Urinary bladder (tissue), 4 donors: ENCODE data around the gene RNF157. TPM values are rescaled to one million over a fixed set of nuclear protein-coding genes. Genes with fewer than 3 reads are reported as not detected.
"Not testable (repeated sequence)": the region's sequence is repeated elsewhere in the genome, so short reads cannot be mapped to it uniquely, and the experiment has no call there.

ENCODE experiments used
- DNase-seq: peaks from one replicate; pipeline ENCODE4 v3.0.0-alpha.2; 2015; ENCODE audit errors: extremely low spot score
- H3K27ac ChIP-seq: one replicate; pipeline ENCODE4 v1.5.1; 2013; ENCODE audit warnings: low read depth, mild to moderate bottlenecking, moderate library complexity
- H3K36me3 ChIP-seq: one replicate; pipeline ENCODE4 v1.6.1; 2013; ENCODE audit warnings: mild to moderate bottlenecking, moderate library complexity; ENCODE audit not compliant: insufficient read depth
- H3K4me1 ChIP-seq: one replicate; pipeline ENCODE4 v1.6.1; 2013; ENCODE audit warnings: mild to moderate bottlenecking, moderate library complexity; ENCODE audit not compliant: insufficient read depth
- H3K4me3 ChIP-seq: one replicate; pipeline ENCODE4 v1.5.1; 2013; ENCODE audit warnings: low read depth, low read length
- WGBS: extraction: QIAGEN DNeasy Blood & Tissue Kit; methylation state at CpG from one replicate; pipeline ENCODE4 v1.1.7; 2013; 5-methylcytosine and 5-hydroxymethylcytosine counted together
- polyA plus RNA-seq: library from polyadenylated mRNA; stranded (reverse); fragments of 200-250 nt; gene quantifications from one replicate; pipeline ENCODE4 v1.2.3, GENCODE V29; 2013
- total RNA-seq: library from RNA; depleted of rRNA; stranded (reverse); fragments of >200 nt; gene quantifications from one replicate; pipeline ENCODE4 v1.2.3, GENCODE V29; 2014
- donor health status: healthy with polysubstance abuse.
- donor health status: healthy.

RNF157 gene
- total and polyA plus RNA-seq, 2 donors: 1.9 to 5.8 TPM

DNA sequence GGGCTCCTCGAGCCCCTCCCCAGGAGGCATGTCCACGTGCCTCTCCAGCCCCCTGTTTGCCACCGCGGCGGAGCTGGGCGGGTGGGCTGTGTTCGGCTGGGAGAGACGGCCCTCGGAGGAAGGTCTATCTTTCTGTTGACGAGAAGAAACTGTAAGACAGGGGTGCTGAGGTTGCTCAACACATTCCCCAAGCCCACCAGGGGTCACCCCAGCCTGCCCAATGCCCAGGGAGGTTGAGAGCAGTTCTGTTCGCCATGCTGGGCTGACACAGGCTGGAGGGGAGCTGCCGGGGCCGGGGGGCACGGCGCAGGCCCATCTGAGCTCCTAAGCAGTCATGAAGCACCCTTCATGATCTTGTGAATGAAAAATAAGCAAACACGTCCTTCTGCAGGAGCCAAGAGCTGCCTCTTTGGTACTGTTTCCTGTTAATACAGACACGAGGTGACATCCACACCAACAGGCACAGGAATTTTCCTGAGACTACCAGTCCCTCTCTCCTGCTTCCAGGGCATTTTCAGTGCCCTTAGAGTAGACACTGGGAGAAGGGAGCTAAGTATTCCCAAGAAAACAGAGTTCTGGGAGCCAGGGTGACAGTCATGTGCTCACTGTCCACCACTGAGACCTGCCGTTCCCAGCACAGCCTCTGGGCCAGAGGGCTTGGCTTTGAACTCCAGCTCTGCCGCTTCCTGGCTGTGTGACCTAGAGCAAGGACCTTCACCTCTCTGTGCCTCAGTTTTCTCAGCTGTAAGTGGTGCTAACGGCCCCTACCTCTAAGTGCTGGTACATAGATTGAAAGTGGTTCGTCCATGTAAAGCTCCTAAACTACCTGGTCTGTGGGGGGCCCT, 34.0 kb upstream of the RNF157 start:
- Histone ChIP-seq H3K4me1 (no peaks in the 10 kb centered on the region), H3K36me3 (peaks cover 3% of the 10 kb centered on the region), H3K4me3 (no peak overlapping the region), H3K27ac (no peak overlapping the region)
- DNase-seq: no peak
- 69% methylated on average over 21 of the region's 21 CpGs for WGBS

DNA sequence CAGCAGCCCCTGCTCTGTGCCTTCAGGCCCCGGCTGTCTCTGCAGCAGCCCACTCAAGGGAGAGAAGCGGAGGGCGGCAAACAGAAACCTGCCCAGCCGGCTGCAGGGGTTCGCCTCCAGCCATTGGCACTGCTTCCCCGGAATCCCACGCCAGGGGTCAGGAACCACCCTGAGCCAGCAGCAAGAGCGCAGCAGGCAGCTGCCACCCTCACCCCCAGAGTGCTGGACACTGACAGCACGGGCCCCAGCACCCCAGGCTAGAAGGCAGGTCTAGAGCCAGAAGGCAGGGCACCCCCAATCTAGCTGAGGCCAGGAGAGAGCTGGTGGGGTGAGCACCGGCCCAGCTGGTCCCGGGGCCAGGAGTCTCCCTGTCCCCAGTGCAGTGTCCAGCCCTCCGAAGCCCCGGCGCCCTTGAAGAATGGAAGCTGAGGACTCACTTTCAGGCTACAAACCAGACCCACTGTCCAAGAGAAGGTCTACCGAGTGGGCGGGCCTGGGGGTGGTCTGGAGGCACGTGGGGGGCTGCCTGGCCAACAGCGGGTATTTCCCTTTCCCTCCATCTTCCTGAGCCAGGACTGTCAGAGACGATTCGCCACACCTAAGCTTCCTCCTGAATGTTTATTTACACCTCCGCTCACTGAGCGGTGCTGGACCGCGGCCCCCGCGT, 33.3 kb upstream of the RNF157 start:
- Histone ChIP-seq H3K4me1 (no peaks in the 10 kb centered on the region), H3K36me3 (peaks cover 3% of the 10 kb centered on the region), H3K27ac (no peak overlapping the region), H3K4me3 (no peak overlapping the region)
- no peak for DNase-seq
- 69% methylated on average over 26 of the region's 26 CpGs for WGBS

DNA sequence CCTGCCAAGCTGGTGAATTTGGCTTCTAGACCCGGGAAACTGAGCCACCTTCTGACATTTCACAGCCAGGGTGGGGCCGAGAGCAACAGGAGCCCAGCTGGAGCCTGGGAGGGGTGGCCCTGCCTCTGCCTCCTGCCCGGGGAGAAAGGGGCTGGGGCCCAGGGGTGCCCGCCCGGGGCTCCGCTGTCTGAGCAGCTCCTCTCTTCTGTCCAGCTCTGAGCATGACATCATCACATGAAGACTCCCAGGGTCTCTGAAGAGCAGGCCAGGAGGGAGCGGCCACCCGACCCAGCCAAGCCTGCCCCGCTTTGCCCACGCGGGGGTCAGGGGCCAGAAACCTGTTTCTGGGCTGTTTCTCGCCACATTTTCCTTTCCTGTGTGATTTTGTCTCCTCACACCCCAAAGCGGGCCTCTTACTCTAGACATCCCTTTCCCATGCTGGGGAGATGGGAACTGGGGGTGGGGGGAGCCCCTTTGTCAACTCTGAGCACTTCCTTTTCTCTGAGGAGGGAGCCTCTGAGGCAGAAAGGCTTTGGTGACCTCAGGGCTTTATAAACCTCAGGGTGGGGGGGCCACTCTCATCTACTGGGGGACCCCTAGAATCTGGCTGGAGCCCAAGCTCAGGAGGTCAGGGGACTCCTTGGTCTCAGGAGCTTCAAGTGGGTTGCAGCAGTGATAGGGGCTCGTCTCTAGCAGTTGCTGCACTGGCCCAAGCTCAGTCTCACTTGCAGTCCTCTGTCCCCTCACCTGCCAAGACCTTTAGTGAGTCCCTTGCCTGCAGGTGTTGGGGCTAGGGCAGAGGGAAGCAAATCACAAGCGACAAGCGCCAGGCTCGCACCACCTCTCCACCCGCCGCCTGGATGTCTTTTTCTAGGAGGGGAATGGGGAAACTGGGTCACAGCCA, 32.5 kb upstream of the RNF157 start:
- Histone ChIP-seq H3K27ac (peak overlapping the region; percentile 49), H3K4me3 (no peak overlapping the region)

DNA sequence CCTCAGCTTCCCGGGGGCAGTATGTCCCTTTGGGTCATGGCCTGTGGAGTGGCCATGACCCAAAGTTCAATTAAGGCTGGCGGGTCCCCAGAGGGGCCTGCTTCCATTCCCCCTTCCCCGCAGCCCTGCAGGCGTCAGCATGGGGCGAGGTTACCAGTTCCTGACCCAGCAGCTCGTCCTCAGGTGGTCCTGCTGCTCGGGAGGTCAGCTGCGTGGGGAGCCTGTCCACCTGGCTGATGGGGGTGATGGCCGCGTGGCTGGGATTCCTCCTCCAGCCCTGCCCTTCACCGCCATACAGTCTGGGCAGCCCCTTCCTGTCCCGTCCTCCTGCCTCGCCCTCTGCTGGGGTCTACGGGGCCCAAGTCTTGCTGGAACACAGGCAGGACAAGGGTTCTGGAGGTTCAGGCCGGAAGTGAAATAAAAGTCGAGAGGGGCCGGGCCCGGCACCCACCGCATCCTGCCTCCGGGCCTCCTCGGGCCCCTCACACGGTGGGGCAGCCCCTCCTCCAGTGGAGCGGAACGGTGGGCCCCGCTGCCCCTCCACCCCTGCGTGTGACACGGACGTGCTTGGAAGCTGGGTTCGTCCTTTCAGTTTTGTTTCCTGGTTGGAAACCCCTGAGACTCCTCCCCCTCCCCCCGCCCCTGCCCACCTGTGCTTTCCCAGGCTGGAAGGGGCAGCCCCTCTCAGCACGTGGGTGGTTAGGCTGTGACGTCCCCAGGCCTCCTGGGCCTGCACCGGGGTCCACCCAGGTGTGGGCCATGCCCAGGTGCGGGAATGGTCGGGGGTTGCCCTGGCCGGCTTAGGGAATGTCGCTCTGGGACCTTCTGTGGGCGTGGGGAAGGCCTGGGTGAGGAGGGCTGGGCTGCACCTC, 31.6 kb upstream of the RNF157 start:
- peaks cover 2% of the 10 kb centered on the region for H3K4me1 ChIP-seq
- peak overlapping the region; percentile 61 for H3K27ac ChIP-seq
- DNase-seq: no peak
- WGBS: 19% methylated on average over 38 of the region's 38 CpGs
- H3K4me3 ChIP-seq: peak overlapping the region; percentile 27
- H3K36me3 ChIP-seq: peaks cover 3% of the 10 kb centered on the region

More for the DNA sequence above, 32.5 kb upstream of the RNF157 start:
- no peak for DNase-seq
- peaks cover under 1% of the 10 kb centered on the region for H3K4me1 ChIP-seq
- peaks cover 3% of the 10 kb centered on the region for H3K36me3 ChIP-seq
- WGBS: 57% methylated on average over 19 of the region's 19 CpGs

DNA sequence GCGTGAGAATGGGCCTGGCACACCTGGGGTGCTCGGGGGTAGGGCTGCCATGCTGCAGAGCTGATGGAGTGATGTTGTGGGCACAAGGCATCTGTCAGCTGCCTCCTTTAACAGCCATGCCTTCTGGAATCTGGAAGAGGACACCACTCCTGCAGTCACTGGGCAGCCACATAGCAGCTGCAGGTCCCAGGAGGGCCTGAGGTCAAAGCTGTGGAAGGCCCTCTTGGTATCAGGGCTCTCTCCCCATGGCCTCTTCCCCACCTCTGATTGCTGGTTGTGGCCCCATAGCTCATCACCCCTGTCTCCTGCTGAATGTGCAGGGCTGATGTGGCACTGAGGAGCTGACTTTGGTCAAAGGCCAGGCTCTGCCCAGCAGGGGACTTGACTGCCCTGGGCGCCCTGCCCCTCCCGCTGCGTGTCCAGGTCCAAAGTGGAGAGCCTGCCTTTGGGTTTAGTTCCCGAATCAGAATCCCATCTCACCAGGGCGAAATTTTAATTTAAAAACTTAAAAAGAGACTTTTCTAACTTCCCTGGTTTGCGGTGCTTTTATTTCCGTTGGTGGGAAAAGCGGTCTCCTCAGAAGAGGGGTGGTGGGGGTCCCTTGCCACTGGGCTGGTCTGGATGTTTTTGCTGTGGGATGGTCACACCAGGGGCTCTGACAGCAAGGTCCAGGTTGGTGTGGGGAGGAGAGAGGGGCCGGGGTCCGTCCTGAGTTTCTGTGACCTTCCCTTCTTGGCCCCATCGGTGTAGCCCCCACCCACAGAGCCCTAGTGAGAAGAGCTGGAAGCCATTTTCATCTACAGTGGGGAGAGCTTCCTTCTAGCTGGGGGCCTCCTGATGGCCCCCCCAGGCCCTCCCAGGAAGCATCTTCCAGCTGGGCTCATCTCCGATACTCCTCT, 30.7 kb upstream of the RNF157 start:
- 89% methylated on average over 14 of the region's 14 CpGs for WGBS
- DNase-seq: no peak
- Histone ChIP-seq H3K27ac (no peak overlapping the region), H3K4me1 (peaks cover 2% of the 10 kb centered on the region), H3K4me3 (no peak overlapping the region), H3K36me3 (peaks cover 3% of the 10 kb centered on the region)

DNA sequence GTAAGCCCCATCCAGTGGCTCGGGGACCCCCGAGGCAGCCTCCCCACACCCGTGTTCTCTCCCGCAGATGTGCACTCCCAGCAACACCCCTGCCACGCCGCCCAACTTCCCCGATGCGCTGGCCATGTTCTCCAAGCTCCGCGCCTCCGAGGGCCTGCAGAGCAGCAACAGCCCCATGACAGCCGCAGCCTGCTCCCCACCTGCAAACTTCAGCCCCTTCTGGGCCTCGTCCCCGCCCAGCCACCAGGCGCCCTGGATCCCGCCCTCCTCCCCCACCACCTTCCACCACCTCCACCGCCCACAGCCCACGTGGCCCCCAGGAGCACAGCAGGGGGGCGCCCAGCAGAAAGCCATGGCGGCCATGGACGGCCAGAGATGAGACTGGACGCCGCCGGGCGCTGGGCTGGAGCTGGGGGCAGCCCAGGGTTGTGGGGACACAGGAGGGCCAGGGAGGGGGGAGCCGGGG, 29.9 kb upstream of the RNF157 start:
- H3K27ac ChIP-seq: no peak overlapping the region
- peaks cover 3% of the 10 kb centered on the region for H3K36me3 ChIP-seq
- peaks cover 2% of the 10 kb centered on the region for H3K4me1 ChIP-seq
- H3K4me3 ChIP-seq: no peak overlapping the region
- WGBS: 88% methylated on average over 26 of the region's 26 CpGs
- DNase-seq: no peak

DNA sequence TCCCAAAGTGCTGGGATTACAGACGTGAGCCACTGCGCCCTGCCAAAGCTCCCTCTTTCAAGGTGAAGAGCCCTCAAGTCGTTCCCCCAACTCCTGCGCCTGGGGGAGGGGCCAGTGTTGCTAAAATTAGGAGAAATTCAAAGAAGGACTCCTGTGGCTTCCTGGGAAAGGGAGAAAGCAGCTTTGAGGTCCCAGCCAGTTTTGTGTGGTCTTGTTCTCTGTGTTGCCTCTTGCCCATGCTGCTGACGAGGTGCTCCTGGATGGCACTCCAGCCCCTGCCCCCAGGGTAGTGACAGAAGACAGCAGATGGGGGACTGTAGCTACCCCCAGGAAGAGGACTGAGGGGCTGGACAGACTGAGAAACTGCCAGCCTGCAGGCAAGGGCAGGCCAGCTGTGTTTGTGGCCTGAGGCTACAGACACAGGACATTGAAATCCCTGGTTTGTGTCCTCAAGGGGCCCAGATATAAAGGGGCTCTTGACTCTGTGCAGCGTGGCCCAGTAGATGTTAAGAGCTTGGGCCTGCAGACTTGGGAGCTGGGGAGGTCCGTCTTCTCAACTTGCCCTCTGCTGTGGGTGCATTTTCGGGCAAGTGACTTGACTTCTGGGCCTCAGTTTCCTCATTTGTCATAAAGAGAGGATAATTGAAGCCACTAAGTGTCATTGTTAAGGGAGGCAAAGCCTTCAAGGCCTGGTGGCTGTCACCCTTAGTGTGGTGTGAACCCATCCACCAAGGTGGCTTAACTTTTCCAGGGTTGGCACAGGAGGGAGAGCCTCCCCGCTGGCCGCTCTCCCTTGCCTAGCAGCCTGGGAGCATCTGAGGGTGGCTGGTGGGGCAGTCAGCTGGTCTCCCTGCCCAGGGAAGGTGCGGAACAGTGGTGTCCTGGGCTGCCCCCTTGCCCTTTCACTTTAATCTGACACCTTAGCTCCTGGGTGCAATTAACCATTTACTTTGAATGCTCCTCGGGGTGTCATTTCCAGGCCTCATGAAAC, 29.0 kb upstream of the RNF157 start:
- 78% methylated on average over 12 of the region's 12 CpGs for WGBS
- DNase-seq: no peak
- Histone ChIP-seq H3K4me1 (peaks cover 2% of the 10 kb centered on the region), H3K36me3 (peaks cover 3% of the 10 kb centered on the region), H3K4me3 (no peak overlapping the region), H3K27ac (no peak overlapping the region)

DNA sequence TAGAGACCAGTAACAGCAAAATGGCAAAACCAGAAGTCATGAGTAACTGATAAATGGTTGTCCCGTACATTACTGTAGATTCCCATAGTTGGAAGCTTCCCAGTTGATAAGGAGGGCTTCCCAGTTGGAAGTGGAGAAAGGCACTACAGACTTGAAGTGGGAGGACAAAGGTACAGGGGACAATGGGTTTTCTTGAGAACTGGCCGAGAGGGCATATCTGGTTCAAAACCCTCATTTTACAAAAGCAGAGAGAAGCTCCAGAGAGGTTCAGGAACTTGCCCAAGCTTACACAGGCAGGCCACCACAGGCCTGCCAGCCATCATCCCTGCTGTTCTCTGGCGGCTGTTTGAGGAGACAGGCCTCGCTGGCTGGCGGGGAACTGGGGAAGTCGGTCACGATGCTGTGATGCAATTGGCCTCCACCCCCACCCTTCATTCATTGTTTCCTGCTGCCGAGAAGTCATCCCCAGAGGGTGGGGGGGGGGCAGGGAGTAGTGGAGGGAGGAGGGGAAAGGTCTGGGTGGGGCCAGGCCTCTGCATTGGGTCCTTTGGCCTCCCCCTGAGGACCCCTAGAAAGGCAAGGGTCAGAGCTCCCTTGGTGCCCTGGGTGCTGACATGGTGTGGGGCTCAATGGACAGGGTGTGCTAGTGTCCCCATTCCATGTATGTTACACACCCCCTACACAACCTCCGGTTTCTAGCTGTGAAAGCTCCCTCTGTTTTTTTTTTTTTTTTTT, 27.9 kb upstream of the RNF157 start:
- no peak overlapping the region for H3K4me3 ChIP-seq
- peaks cover 2% of the 10 kb centered on the region for H3K4me1 ChIP-seq
- no peak for DNase-seq
- peaks cover 3% of the 10 kb centered on the region for H3K36me3 ChIP-seq
- WGBS: 36% methylated on average over 9 of the region's 9 CpGs
- H3K27ac ChIP-seq: peak overlapping the region; percentile 27

DNA sequence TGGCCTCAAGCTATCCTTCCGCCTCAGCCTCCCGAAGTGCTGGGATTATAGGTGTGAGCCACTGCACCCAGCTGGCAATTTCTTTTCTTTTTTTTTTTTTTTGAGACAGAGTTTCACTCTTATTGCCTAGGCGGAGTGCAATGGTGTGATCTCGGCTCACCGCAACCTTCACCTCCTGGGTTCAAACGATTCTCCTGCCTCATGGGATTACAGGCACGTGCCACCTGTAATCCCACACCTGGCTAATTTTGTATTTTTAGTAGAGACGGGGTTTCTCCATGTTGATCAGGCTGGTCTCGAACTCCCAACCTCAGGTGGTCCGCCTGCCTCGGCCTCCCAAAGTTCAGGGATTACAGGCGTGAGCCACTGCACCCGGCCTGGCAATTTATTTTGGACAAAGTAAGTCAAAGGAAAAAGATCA, 27.3 kb upstream of the RNF157 start:
- not testable (repeated sequence) for DNase-seq, H3K4me1 ChIP-seq, H3K36me3 ChIP-seq, H3K4me3 ChIP-seq
- WGBS: 89% methylated on average over 13 of the region's 13 CpGs
- H3K27ac ChIP-seq: peak overlapping the region; percentile 27

DNA sequence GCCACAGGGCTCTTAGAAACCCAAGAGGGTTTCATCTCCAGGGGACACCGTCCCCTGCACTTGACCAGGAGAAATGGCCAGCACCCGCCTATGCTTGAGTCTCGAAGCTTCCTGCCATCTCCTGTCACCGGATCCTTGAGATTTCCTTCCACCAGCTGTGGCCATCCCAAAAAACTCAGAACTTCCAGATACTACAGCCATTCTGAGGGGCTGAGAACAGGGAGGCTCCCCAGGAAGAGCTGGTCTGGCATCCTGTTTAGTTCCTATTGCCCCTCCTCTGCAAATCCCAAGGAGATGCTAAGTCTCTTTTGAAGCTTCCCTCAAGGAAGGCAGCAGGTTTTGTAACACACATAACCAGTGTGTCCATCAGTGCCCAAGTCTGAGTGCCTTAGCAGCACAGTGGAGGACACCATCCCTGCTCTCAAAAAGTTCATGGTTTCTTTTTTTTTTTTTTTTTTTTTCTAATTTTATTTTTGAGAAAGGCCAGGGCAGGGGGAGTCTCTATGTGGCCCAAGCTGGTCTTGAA, 26.8 kb upstream of the RNF157 start:
- Histone ChIP-seq H3K27ac (no peak overlapping the region), H3K4me3 (peak overlapping the region; percentile 2), H3K36me3 (peaks cover 3% of the 10 kb centered on the region), H3K4me1 (peaks cover 2% of the 10 kb centered on the region)
- 80% methylated on average over 4 of the region's 4 CpGs for WGBS
- DNase-seq: no peak
